SK-N-SH treated with all-trans-retinoic acid at 6 μM for 48 hours (cell line): ENCODE measurements around the gene ZNF423.

Experiments
- ARNTL ChIP-seq: fragments of 450-650 bp; formaldehyde crosslinking; IDR thresholded peaks from 2 replicates; pipeline ENCODE4 v1.5.0; 2020; ENCODE audit warnings: low read depth, mild to moderate bottlenecking, moderate library complexity, borderline replicate concordance
- BACH2 ChIP-seq: fragments of 250-450 bp; sonication (Bioruptor Pico); IDR thresholded peaks from 2 replicates; pipeline ENCODE4 v1.9.0; 2021; ENCODE audit warnings: mild to moderate bottlenecking, borderline replicate concordance
- CREB5 ChIP-seq: fragments of 250-450 bp; sonication (Bioruptor Pico); IDR thresholded peaks from 2 replicates; pipeline ENCODE4 v1.5.1; 2020; ENCODE audit warnings: low read depth, mild to moderate bottlenecking, moderate library complexity
- CSDC2 ChIP-seq: fragments of 250-450 bp; sonication (Bioruptor Pico); IDR thresholded peaks from 2 replicates; pipeline ENCODE4 v1.5.0; 2020; ENCODE audit warnings: mild to moderate bottlenecking, moderate library complexity
- GLIS3 ChIP-seq: fragments of 250-450 bp; sonication (Bioruptor Pico); IDR thresholded peaks from 2 replicates; pipeline ENCODE4 v1.5.0; 2020; ENCODE audit warnings: mild to moderate bottlenecking, moderate library complexity
- OSR1 ChIP-seq: fragments of 250-450 bp; sonication (Bioruptor Pico); IDR thresholded peaks from 2 replicates; pipeline ENCODE4 v1.8.0; 2022; ENCODE audit warnings: moderate library complexity, mild to moderate bottlenecking, inconsistent platforms
- PATZ1 ChIP-seq: fragments of 250-450 bp; sonication (Bioruptor Pico); IDR thresholded peaks from 2 replicates; pipeline ENCODE4 v1.8.0; 2020; ENCODE audit warnings: mild to moderate bottlenecking, moderate library complexity, borderline replicate concordance
- RARB ChIP-seq: fragments of 250-450 bp; sonication (Bioruptor Pico); IDR thresholded peaks from 2 replicates; pipeline ENCODE4 v1.8.0; 2021; ENCODE audit warnings: mild to moderate bottlenecking, moderate library complexity
- SNAI2 ChIP-seq: fragments of 250-450 bp; sonication (Bioruptor Pico); IDR thresholded peaks from 2 replicates; pipeline ENCODE4 v1.5.0; 2020; ENCODE audit warnings: mild to moderate bottlenecking, moderate library complexity
- ZFP3 ChIP-seq: fragments of 250-450 bp; sonication (Bioruptor Pico); IDR thresholded peaks from 2 replicates; pipeline ENCODE4 v1.5.0; 2020; ENCODE audit warnings: mild to moderate bottlenecking, moderate library complexity
- ZFP30 ChIP-seq: fragments of 450-650 bp; formaldehyde crosslinking; IDR thresholded peaks from 2 replicates; pipeline ENCODE4 v1.5.0; 2022; ENCODE audit warnings: mild to moderate bottlenecking, moderate library complexity
- ZNF8 ChIP-seq: fragments of 450-650 bp; formaldehyde crosslinking; IDR thresholded peaks from 2 replicates; pipeline ENCODE4 v1.5.0; 2020; ENCODE audit warnings: mild to moderate bottlenecking, moderate library complexity
- TF ChIP-seq, protein P1 (sequence below): fragments of 250-450 bp; sonication (Bioruptor Pico); IDR thresholded peaks from 2 replicates; pipeline ENCODE4 v1.8.0; 2021; ENCODE audit warnings: low read depth, mild to moderate bottlenecking, moderate library complexity, borderline replicate concordance

DNA sequence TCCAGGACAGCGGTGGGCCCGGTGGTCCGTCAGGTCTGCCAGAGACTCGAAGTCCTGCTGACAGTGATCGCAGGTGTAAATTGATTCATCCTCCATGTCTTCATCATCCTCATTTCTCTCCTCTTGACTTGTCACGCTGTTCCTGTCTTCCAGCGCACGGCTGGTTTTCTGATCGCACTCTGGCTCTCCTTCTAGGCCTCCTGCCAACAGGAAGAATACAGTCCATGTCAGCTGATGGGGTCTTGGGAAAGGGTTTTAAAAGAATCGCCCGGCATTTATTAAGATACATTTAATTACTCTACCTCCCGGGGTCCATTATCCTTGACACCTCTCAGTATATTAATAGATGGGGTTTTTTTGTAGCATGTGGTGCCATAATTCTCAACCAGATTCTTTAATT lies 125.1 kb downstream of the ZNF423 start:
- TF ChIP-seq ZFP30 (CRISPR knock-in tag) (no peak), RARB (CRISPR knock-in tag) (no peak), CSDC2 (CRISPR knock-in tag) (no peak), BACH2 (no peak), ZNF8 (CRISPR knock-in tag) (no peak), GLIS3 (CRISPR knock-in tag) (no peak), CREB5 (CRISPR knock-in tag) (no peak), OSR1 (CRISPR knock-in tag) (no peak), PATZ1 (no peak), ARNTL (CRISPR knock-in tag) (no peak), ZFP3 (no peak), SNAI2 (CRISPR knock-in tag) (no peak)
- TF ChIP-seq, protein P1, sequence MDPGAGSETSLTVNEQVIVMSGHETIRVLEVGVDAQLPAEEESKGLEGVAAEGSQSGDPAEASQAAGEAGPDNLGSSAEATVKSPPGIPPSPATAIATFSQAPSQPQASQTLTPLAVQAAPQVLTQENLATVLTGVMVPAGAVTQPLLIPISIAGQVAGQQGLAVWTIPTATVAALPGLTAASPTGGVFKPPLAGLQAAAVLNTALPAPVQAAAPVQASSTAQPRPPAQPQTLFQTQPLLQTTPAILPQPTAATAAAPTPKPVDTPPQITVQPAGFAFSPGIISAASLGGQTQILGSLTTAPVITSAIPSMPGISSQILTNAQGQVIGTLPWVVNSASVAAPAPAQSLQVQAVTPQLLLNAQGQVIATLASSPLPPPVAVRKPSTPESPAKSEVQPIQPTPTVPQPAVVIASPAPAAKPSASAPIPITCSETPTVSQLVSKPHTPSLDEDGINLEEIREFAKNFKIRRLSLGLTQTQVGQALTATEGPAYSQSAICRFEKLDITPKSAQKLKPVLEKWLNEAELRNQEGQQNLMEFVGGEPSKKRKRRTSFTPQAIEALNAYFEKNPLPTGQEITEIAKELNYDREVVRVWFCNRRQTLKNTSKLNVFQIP (CRISPR knock-in tag) = no peak
